HFFc6 (cell line): Measurements from ENCODE around the gene MTFMT. TPM values are rescaled to one million over a fixed set of nuclear protein-coding genes. Genes with fewer than 3 reads are reported as not detected.

ENCODE experiments used
- DNase-seq: peaks from one replicate; pipeline ENCODE4 v3.0.0-alpha.2; 2018
- H3K27ac Mint-ChIP-seq: 2 replicates; pipeline ENCODE4 v1.8.0; 2020; ENCODE audit warnings: mild to moderate bottlenecking, mixed read lengths
- H3K27me3 Mint-ChIP-seq: 2 replicates; pipeline ENCODE4 v1.8.0; 2021; ENCODE audit warnings: mild to moderate bottlenecking, moderate library complexity, mixed read lengths; ENCODE audit not compliant: insufficient read depth
- H3K36me3 Mint-ChIP-seq: 2 replicates; pipeline ENCODE4 v1.8.0; 2021; ENCODE audit warnings: low read depth, mixed read lengths
- H3K4me1 Mint-ChIP-seq: 2 replicates; pipeline ENCODE4 v1.8.0; 2020; ENCODE audit warnings: low read depth, mixed read lengths
- H3K4me3 Mint-ChIP-seq: 2 replicates; pipeline ENCODE4 v1.8.0; 2020; ENCODE audit warnings: mild to moderate bottlenecking, moderate library complexity, mixed read lengths
- H3K9me3 Mint-ChIP-seq: 2 replicates; pipeline ENCODE4 v1.8.0; 2020; ENCODE audit warnings: mild to moderate bottlenecking, mixed read lengths
- total RNA-seq, 6 experiments: library from RNA; stranded (reverse); fragmentation: NEBNext Ultra II Directional; extraction: Animal tissue kit (Norgen Biotek cat#: 25700); gene quantifications; 2 replicates in 1 of 6; 3 replicates in 5 of 6; pipeline ENCODE4 v1.2.3, GENCODE V29; 2021
- TF ChIP-seq, protein P1 (sequence below): fragments of 200-600 bp; sonication (generic); IDR thresholded peaks from 2 replicates; pipeline ENCODE4 v1.5.0; 2021; ENCODE audit warnings: antibody characterized with exemption, mild to moderate bottlenecking

Gene MTFMT
- total RNA-seq, 6 experiments from 2014 or later, result 15.5 to 18.3 (median 16.9) TPM

DNA sequence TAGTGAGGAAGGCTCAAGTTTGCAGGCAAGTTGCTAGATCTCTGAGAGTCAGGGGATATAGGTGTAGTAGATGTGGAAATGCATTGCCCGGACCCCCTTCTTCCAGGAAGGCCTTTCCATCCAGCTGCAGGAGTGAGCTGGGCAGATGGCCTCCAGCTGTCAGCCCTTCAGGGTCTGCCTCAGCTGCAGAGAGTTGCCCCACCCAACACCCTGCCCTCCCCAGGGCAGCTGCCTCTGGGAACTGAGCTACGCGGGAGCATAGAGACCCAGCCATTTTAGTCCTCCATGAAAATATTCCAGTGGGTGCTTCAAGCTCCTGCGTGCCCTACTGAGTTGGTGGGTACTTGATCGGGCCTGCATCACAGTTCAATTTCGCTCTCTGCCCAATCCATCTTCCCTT lies 69.3 kb downstream of the MTFMT start:
- Mint-ChIP-seq H3K27me3 (0 out of 2 replicates have a peak, but pooled peaks cover 3% of the 10 kb centered on the region), H3K9me3 (no peaks in the 10 kb centered on the region), H3K36me3 (peaks cover 55% of the 10 kb centered on the region), H3K4me1 (no peaks in the 10 kb centered on the region), H3K4me3 (no peak overlapping the region), H3K27ac (no peak overlapping the region)
- TF ChIP-seq, protein P1, sequence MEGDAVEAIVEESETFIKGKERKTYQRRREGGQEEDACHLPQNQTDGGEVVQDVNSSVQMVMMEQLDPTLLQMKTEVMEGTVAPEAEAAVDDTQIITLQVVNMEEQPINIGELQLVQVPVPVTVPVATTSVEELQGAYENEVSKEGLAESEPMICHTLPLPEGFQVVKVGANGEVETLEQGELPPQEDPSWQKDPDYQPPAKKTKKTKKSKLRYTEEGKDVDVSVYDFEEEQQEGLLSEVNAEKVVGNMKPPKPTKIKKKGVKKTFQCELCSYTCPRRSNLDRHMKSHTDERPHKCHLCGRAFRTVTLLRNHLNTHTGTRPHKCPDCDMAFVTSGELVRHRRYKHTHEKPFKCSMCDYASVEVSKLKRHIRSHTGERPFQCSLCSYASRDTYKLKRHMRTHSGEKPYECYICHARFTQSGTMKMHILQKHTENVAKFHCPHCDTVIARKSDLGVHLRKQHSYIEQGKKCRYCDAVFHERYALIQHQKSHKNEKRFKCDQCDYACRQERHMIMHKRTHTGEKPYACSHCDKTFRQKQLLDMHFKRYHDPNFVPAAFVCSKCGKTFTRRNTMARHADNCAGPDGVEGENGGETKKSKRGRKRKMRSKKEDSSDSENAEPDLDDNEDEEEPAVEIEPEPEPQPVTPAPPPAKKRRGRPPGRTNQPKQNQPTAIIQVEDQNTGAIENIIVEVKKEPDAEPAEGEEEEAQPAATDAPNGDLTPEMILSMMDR, result no peak
- no peak for DNase-seq

DNA sequence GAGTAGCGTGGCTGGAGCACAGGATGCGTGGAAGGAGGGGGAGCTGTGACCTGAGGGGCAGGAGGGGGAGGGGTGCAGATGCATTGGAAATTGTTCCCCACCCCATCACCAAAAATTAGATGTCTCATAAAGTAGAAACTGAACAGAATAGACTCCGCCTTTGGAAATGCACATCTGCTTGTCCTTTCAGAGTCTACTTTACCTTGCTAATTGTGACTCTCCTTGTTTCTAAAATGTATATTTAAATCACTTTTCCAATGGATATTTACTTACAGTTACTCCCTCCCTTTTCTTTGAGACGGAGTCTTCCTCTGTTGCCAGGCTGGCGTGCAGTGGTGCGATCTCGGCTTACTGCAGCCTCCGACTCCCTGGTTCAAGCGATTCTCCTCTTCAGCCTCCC lies 70.3 kb downstream of the MTFMT start:
- peaks cover 2% of the 10 kb centered on the region for H3K27me3 Mint-ChIP-seq
- H3K9me3 Mint-ChIP-seq, result no peaks in the 10 kb centered on the region; the same call in 1 of the 2 replicates
- no peak overlapping the region for H3K4me3 Mint-ChIP-seq

DNA sequence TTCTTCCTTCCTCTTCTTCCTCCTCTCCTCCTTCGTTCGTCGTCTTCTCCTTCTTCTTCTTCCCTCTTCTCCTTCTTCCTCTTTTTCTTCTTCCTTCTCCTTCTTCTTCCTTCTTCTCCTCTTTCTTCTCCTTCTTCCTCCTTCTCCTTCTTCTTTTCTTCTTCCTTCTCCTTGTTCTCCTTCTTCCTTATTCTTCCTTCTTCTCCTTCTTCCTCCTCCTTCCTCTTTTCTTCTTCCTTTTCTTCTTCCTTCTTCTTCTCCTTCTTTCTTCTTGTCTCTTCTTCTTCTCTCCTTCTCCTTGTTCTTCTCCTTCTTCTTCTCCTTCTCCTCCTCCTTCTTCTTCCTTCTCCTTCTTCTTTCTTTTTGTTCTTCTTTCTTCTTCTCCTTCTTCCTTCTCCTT lies 75.0 kb downstream of the MTFMT start:
- peaks cover 2% of the 10 kb centered on the region for H3K27me3 Mint-ChIP-seq
- H3K9me3 Mint-ChIP-seq, result no peaks in the 10 kb centered on the region; the same call in 1 of the 2 replicates

More for the DNA sequence above, 70.3 kb downstream of the MTFMT start:
- H3K27ac Mint-ChIP-seq, result no peak overlapping the region
- TF ChIP-seq, protein P1, result no peak
- no peaks in the 10 kb centered on the region for H3K4me1 Mint-ChIP-seq
- H3K36me3 Mint-ChIP-seq, result peaks cover 62% of the 10 kb centered on the region
- no peak for DNase-seq

DNA sequence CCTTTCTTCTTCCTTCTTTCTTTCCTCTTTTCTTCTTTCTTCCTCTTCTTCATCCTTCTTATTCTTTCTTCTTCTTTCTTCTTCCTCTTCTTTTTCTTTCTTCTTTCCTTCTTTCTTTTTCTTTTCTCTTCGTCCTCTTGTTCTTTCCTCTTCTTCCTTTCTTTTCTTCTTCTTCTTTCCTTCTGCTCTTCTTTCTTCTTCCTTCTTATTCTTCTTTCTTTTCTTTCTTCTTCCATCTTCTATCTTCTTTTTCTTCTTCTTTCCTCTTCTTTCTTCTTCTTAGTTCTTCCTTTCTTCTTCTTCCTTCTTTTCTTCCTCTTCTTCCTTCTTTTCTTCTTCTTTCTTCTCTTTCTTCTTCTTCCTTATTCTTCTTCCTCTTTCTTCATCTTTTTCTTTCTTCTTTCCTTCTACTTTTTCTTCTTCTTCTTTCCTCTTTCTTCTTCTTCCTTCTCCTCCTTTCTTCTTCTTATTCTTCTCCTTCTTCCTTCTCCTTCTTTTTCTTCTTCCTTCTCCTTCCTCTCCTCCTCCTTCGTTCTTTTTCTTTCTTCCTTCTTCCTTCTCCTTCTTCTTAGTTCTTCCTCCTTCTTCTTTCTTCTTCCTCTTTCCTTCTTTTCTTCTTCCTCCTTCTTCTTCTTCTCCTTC lies 77.5 kb downstream of the MTFMT start:
- no peak for DNase-seq
- Mint-ChIP-seq H3K4me3 (no peak overlapping the region), H3K9me3 (no peaks in the 10 kb centered on the region; the same call in 1 of the 2 replicates), H3K4me1 (no peaks in the 10 kb centered on the region), H3K27me3 (peaks cover 2% of the 10 kb centered on the region), H3K27ac (no peak overlapping the region), H3K36me3 (peaks cover 37% of the 10 kb centered on the region)
- TF ChIP-seq, protein P1, result no peak

More for the DNA sequence above, 75.0 kb downstream of the MTFMT start:
- no peaks in the 10 kb centered on the region for H3K4me1 Mint-ChIP-seq
- H3K4me3 Mint-ChIP-seq, result no peak overlapping the region
- peaks cover 43% of the 10 kb centered on the region for H3K36me3 Mint-ChIP-seq
- no peak overlapping the region for H3K27ac Mint-ChIP-seq
- TF ChIP-seq, protein P1, result no peak
- DNase-seq, result no peak

Other genes starting within 250 kb of the MTFMT start
- 10 to 100 TPM in 1 of 6 experiments, 1 to 10 TPM in 5; 4.0 to 10.7 (median 8.4) TPM for gene PIF1, start 204.0 kb downstream of the MTFMT start, total RNA-seq
- 10 to 100 TPM; 23.0 to 28.3 (median 25.4) TPM for gene PLEKHO2, start 187.7 kb downstream of the MTFMT start, total RNA-seq
- 1 to 10 TPM; 1.3 to 2.4 (median 1.9) TPM for gene ANKDD1A, start 117.7 kb downstream of the MTFMT start, total RNA-seq
- 10 to 100 TPM; 66.4 to 91.3 (median 78.3) TPM for gene SPG21, start 39.7 kb downstream of the MTFMT start, total RNA-seq
- not detected for gene SLC51B, start 15.7 kb upstream of the MTFMT start, total RNA-seq
- gene RASL12, start 38.4 kb upstream of the MTFMT start, total RNA-seq, result not detected
- not detected for gene KBTBD13, start 47.1 kb upstream of the MTFMT start, total RNA-seq
- 1 to 10 TPM in 1 of 6 experiments, under 1 TPM in 5; 0.43 to 1.4 (median 0.64) TPM for gene UBAP1L, start 85.6 kb upstream of the MTFMT start, total RNA-seq
- 10 to 100 TPM; 18.5 to 32.1 (median 22.8) TPM for gene PDCD7, start 104.2 kb upstream of the MTFMT start, total RNA-seq
- gene CLPX, start 155.7 kb upstream of the MTFMT start, total RNA-seq, result 10 to 100 TPM; 35.1 to 42.0 (median 39.4) TPM
- gene CILP, start 181.8 kb upstream of the MTFMT start, total RNA-seq, result under 1 TPM in 1 of 6 experiments, not detected in 5; 0.05 TPM